ENCODE data around the gene MED13. TPM values are rescaled to one million over a fixed set of nuclear protein-coding genes. Genes with fewer than 3 reads are reported as not detected.

MED13 gene
- total RNA-seq, 1 donor from 2014 or later = 69.7 TPM

DNA sequence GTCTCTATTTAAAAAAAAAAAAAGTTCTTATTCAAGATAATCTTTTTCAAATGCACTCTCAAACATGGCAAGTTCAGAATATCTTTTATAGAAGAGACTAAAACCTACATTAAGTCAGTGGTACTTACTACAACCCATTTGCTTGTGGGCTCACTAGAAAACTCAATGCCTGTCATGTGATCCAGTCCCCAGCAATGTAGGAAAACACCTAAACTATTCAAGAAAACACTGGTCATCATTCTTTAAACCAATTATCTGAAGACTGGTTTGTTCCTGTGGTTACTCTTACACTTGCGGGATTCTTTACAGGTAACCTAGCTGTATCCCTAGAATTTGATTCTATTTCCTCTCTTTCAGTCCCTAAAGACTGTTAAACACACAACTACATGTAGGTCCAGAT, 19.6 kb downstream of the MED13 start:
- H3K4me1 Mint-ChIP-seq (ENCODE audit: unreplicated experiment) = peaks cover 9% of the 10 kb centered on the region
- no peaks in the 10 kb centered on the region for H3K9me3 Mint-ChIP-seq (ENCODE audit: unreplicated experiment)
- TF ChIP-seq CTCF (IDR thresholded peaks at IDR 0.05) = no peak
- H3K36me3 Mint-ChIP-seq (ENCODE audit: unreplicated experiment) = peaks cover 35% of the 10 kb centered on the region
- no peak for DNase-seq (ENCODE audit: extremely low spot score, unreplicated experiment)
- H3K4me3 Mint-ChIP-seq (ENCODE audit: unreplicated experiment) = no peak overlapping the region
- no peaks in the 10 kb centered on the region for H3K27me3 Mint-ChIP-seq (ENCODE audit: unreplicated experiment)
- no peak overlapping the region for H3K27ac Mint-ChIP-seq (ENCODE audit: unreplicated experiment)

DNA sequence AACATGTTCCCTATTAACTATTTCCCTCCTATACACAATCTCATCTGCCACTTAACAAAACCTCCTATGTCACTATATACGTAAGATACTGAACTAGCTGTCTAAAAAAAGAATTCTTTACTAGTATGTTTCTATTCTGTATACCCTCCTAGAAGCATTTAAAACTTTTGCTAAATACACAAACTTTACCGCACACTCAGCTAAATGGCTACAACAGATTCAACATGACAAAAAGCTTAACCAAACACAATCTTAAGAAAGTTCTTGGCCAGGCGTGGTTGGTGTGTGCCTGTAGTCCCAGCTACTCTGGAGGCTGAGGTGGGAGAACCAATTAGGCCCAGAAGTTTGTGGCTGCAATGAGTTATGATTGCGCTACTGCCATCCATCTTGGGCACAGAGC, 20.0 kb downstream of the MED13 start:
- DNase-seq (ENCODE audit: extremely low spot score, unreplicated experiment) = no peak
- H3K27me3 Mint-ChIP-seq (ENCODE audit: unreplicated experiment) = no peaks in the 10 kb centered on the region
- peaks cover 9% of the 10 kb centered on the region for H3K4me1 Mint-ChIP-seq (ENCODE audit: unreplicated experiment)
- H3K9me3 Mint-ChIP-seq (ENCODE audit: unreplicated experiment) = no peaks in the 10 kb centered on the region
- peaks cover 37% of the 10 kb centered on the region for H3K36me3 Mint-ChIP-seq (ENCODE audit: unreplicated experiment)
- no peak for TF ChIP-seq CTCF (IDR thresholded peaks at IDR 0.05)
- no peak overlapping the region for H3K4me3 Mint-ChIP-seq (ENCODE audit: unreplicated experiment)
- no peak overlapping the region for H3K27ac Mint-ChIP-seq (ENCODE audit: unreplicated experiment)

DNA sequence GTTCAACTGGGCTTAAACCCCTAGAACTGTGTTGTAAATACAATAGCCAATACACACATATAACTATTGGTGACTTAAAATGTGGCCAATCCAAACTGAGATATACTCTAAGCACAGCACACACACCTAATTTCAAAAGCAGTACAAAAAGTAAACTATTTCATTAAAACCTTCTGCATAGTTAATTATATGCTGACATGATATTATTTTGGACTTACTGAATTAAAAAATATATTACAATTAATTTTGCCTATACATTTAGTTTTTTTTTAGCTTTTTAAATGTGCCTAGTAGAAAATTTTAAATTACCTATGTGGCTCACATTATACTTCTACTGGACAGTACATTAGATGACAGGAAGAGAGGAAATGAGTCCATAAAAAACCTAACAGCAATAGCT, 21.5 kb downstream of the MED13 start:
- no peak overlapping the region for H3K27ac Mint-ChIP-seq (ENCODE audit: unreplicated experiment)

DNA sequence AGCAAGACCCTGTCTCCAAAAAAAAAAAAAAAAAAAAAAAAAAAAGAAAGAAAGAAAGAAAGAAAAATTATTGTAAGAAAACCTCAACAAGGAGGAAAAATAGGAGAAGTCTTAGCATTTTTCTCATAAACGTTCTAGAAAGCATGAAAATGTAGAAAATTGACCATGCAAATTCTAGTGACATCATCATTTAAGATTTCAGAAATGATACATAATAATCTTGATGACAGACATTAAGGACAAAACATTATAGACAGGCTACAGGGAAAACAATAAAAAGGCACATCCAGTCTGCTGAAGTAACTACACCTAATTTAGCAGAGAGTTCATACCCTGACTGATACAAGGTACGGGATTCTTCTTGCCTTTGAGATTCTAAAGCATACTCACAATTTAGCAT, 21.9 kb downstream of the MED13 start:
- DNase-seq (ENCODE audit: extremely low spot score, unreplicated experiment) = no peak
- peaks cover 35% of the 10 kb centered on the region for H3K36me3 Mint-ChIP-seq (ENCODE audit: unreplicated experiment)
- no peak overlapping the region for H3K4me3 Mint-ChIP-seq (ENCODE audit: unreplicated experiment)
- TF ChIP-seq CTCF (IDR thresholded peaks at IDR 0.05) = no peak
- no peak overlapping the region for H3K27ac Mint-ChIP-seq (ENCODE audit: unreplicated experiment)
- H3K9me3 Mint-ChIP-seq (ENCODE audit: unreplicated experiment) = no peaks in the 10 kb centered on the region
- no peaks in the 10 kb centered on the region for H3K27me3 Mint-ChIP-seq (ENCODE audit: unreplicated experiment)
- H3K4me1 Mint-ChIP-seq (ENCODE audit: unreplicated experiment) = peaks cover 10% of the 10 kb centered on the region

More for the DNA sequence above, 21.5 kb downstream of the MED13 start:
- H3K36me3 Mint-ChIP-seq (ENCODE audit: unreplicated experiment) = peaks cover 35% of the 10 kb centered on the region
- no peak overlapping the region for H3K4me3 Mint-ChIP-seq (ENCODE audit: unreplicated experiment)
- H3K9me3 Mint-ChIP-seq (ENCODE audit: unreplicated experiment) = no peaks in the 10 kb centered on the region
- H3K4me1 Mint-ChIP-seq (ENCODE audit: unreplicated experiment) = peaks cover 10% of the 10 kb centered on the region
- TF ChIP-seq CTCF (IDR thresholded peaks at IDR 0.05) = no peak
- no peak for DNase-seq (ENCODE audit: extremely low spot score, unreplicated experiment)
- no peaks in the 10 kb centered on the region for H3K27me3 Mint-ChIP-seq (ENCODE audit: unreplicated experiment)

DNA sequence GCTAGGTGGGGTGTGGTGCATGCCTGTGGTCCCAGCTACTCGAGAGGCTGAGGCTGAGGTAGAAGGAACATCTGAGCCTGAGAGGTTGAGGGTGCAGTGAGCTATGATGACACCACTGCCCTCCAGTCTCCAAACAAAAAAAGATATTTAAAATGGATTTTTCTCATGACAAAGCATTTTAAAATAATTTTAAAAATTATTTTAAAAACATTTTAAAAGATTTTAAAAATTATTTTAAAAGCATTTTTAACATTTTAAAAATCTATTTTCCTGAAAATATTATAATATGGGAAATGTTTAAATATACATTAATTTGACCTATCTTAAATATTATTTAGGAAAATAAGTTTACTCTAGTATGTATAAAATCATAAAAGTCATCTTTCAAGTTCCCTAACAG, 26.8 kb downstream of the MED13 start:
- no peak for TF ChIP-seq CTCF (IDR thresholded peaks at IDR 0.05)
- H3K4me1 Mint-ChIP-seq (ENCODE audit: unreplicated experiment) = peaks cover 8% of the 10 kb centered on the region
- H3K27me3 Mint-ChIP-seq (ENCODE audit: unreplicated experiment) = no peaks in the 10 kb centered on the region
- no peak overlapping the region for H3K27ac Mint-ChIP-seq (ENCODE audit: unreplicated experiment)
- no peaks in the 10 kb centered on the region for H3K9me3 Mint-ChIP-seq (ENCODE audit: unreplicated experiment)
- H3K36me3 Mint-ChIP-seq (ENCODE audit: unreplicated experiment) = peaks cover 35% of the 10 kb centered on the region
- no peak overlapping the region for H3K4me3 Mint-ChIP-seq (ENCODE audit: unreplicated experiment)
- DNase-seq (ENCODE audit: extremely low spot score, unreplicated experiment) = no peak

Data from osteocyte (in vitro differentiated cells).